Bronchial epithelial cell (primary cell): Measurements from ENCODE around the gene PTCHD1. TPM values are rescaled to one million over a fixed set of nuclear protein-coding genes. Genes with fewer than 3 reads are reported as not detected.

Experiments used
- DNase-seq: peaks from one replicate; pipeline ENCODE4 v3.0.0-alpha.2; 2010; ENCODE audit warnings: low read depth
- FAIRE-seq: peaks from 2 replicates; lab custom pipeline; 2011; peaks lifted over from hg19 to GRCh38; lab: Jason Lieb, UNC
- H3K27me3 ChIP-seq: 2 replicates; pipeline ENCODE4 v1.5.1; 2011; ENCODE audit warnings: low read length; ENCODE audit not compliant: control insufficient read depth, insufficient read depth
- H3K36me3 ChIP-seq: 2 replicates; pipeline ENCODE4 v1.5.1; 2011; ENCODE audit warnings: low read length; ENCODE audit not compliant: control insufficient read depth, insufficient read depth
- H3K4me3 ChIP-seq: 2 replicates; pipeline ENCODE4 v1.5.1; 2011; ENCODE audit warnings: mild to moderate bottlenecking, low read depth, low read length, control low read depth
- total RNA-seq: library from RNA; depleted of rRNA; stranded (reverse); fragments of >200 nt; gene quantifications from 2 replicates; pipeline ENCODE4 v1.2.1, GENCODE V29; 2014
- TF ChIP-seq, protein P1 (sequence below): IDR thresholded peaks from 2 replicates; pipeline ENCODE4 v1.5.1; 2011; ENCODE audit warnings: mild to moderate bottlenecking, moderate library complexity, low read length, control low read depth, inconsistent platforms; ENCODE audit not compliant: insufficient read depth, severe bottlenecking

Gene PTCHD1
- total RNA-seq, 1 donor from 2014 or later: not detected

DNA sequence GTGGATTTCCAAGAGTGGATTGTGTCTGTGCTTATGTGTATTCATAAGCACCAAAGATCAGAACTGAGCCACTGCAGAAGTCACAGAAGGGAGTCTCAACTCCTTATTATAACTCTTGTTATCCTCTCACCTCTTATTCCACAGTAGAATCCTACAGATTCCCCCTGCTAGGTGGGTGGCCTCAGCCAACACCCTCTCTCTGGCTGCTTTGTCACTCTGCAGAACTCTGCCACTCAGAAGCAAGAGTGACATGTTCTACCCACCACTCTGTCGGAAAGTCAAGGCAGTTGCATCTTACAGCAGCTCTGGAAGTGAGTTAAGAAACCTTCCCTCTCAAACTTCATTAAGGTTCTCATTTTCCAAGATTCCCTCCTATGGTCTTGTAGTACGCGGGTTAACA is 41.9 kb downstream of the PTCHD1 start:
- Histone ChIP-seq H3K27me3 (no peaks in the 10 kb centered on the region), H3K4me3 (no peak overlapping the region), H3K36me3 (no peaks in the 10 kb centered on the region)
- DNase-seq: no peak
- TF ChIP-seq, protein P1, sequence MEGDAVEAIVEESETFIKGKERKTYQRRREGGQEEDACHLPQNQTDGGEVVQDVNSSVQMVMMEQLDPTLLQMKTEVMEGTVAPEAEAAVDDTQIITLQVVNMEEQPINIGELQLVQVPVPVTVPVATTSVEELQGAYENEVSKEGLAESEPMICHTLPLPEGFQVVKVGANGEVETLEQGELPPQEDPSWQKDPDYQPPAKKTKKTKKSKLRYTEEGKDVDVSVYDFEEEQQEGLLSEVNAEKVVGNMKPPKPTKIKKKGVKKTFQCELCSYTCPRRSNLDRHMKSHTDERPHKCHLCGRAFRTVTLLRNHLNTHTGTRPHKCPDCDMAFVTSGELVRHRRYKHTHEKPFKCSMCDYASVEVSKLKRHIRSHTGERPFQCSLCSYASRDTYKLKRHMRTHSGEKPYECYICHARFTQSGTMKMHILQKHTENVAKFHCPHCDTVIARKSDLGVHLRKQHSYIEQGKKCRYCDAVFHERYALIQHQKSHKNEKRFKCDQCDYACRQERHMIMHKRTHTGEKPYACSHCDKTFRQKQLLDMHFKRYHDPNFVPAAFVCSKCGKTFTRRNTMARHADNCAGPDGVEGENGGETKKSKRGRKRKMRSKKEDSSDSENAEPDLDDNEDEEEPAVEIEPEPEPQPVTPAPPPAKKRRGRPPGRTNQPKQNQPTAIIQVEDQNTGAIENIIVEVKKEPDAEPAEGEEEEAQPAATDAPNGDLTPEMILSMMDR: no peak
- FAIRE-seq: no peak

DNA sequence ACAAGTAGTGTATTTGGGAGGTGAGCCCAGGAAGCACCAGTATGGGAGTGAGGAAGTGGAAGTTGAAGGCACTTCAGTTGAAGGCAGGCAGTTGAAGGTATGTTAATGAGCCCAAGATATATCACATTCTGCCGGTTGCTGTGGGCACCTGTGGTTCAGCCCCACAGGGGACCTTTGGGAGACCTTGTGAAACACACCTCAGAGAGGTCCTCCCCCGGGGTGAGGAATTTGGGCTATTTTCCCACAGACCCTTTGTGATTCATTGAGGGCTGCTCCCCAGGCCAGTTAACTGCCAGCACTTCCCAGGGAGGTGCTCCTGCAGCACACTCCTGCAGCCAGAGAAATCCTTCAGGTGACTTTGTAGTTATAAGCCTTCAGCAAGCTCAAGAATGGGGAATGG is 45.9 kb downstream of the PTCHD1 start:
- FAIRE-seq (no peak), DNase-seq (no peak)
- TF ChIP-seq, protein P1: no peak

DNA sequence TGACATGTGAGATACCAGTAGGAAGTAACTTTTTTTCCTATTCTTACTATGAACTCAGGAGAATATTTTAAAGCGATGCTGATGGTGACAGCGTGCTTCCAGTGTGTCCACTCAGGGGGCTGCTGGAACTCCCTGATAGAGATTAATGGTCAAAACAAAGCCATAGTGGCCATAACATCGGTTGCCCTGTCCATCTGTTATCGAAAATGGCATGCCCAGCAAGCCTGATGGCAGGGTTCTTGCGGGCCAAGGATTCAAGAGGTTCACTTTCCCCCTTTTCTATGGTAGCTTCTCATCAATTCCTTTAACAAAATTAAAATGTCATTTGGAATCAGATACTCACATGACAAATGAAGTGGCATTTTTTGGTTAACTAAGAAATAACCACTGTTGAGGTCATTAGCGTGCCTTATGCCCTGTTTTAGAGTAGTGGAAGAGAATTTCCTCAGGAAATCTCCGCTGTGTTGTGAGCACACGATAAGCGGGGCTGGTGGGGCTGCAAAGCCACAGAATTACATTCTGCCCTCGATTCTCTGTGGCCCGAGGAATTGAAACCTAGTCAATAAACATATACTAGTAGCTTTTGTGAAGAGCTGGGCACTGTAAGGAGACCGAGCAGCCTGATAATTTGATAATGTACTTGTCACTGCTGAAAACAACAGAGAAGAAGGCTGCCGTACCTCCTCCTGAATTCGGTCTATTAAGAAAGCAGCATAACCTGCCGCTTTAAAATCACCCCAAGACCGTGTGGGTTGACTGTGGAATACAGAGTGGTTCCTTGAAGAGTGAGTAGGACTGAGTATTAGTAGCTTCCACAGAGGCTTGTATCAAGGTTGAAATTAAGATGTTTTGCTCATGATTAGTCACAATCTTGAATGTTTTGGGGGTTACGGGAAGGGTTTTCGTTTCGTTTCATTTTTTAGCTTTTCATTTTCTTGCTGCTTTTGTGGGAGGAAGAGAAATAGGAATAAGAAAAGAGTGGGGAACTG is 46.7 kb downstream of the PTCHD1 start:
- FAIRE-seq: no peak

More for the DNA sequence above, 45.9 kb downstream of the PTCHD1 start:
- no peaks in the 10 kb centered on the region for H3K36me3 ChIP-seq
- H3K27me3 ChIP-seq: no peaks in the 10 kb centered on the region
- no peak overlapping the region for H3K4me3 ChIP-seq

DNA sequence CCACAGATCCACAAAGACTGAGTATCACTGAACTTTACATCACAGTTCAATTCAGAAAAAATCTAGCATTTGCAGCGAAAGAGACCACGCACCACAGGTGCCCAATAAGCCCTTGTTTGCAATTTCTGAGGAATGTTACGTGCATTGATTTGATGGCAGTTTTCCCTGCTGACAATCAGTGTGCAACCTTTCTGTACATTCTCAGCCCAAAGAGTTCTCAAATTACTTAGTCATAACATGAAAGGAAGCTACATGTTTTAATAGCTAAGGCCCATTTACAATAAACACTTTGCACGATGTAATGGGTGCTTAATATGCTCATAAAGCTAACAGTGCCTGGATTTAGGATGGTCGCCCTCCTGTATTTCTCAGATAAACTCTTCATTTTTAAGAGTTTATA is 47.9 kb downstream of the PTCHD1 start:
- no peak for FAIRE-seq
- H3K4me3 ChIP-seq: no peak overlapping the region

More for the DNA sequence above, 46.7 kb downstream of the PTCHD1 start:
- H3K27me3 ChIP-seq: no peaks in the 10 kb centered on the region
- no peak overlapping the region for H3K4me3 ChIP-seq
- TF ChIP-seq, protein P1: no peak
- no peak for DNase-seq
- H3K36me3 ChIP-seq: no peaks in the 10 kb centered on the region

DNA sequence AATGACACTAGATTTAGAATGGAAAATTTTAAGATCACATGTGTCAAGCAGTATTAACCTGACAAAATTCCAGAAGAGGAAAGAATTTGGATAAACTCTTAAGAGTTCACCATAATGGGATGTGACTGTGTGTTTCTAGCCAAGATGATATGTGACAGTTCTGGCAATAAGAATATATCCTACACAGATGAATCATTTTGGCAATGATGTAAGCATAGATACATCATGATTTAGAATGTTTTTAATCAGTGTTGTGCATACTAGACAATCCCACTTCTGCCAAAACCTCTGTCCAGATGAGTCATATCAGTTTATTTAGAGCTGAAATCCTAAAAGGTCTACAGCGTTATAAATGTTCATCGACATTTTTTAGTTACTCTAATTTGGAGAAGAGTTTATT is 48.8 kb downstream of the PTCHD1 start:
- Histone ChIP-seq H3K36me3 (no peaks in the 10 kb centered on the region), H3K27me3 (no peaks in the 10 kb centered on the region), H3K4me3 (no peak overlapping the region)
- no peak for FAIRE-seq
- TF ChIP-seq, protein P1: no peak
- DNase-seq: peak; percentile 42

More for the DNA sequence above, 47.9 kb downstream of the PTCHD1 start:
- no peak for DNase-seq
- no peaks in the 10 kb centered on the region for H3K27me3 ChIP-seq
- H3K36me3 ChIP-seq: no peaks in the 10 kb centered on the region
- TF ChIP-seq, protein P1: no peak
